Testis (tissue), 5 donors: ENCODE results near the gene SCN3A. TPM values are rescaled to one million over a fixed set of nuclear protein-coding genes. Genes with fewer than 3 reads are reported as not detected.

Experiments
- DNase-seq: peaks from one replicate; pipeline ENCODE4 v3.0.0-alpha.2; 2019
- H3K27ac ChIP-seq, 2 donors: fragments of 200-600 bp; sonication (generic); one replicate each; pipeline ENCODE4 v1.5.1; 2019
- H3K27me3 ChIP-seq: fragments of 200-600 bp; sonication (generic); one replicate; pipeline ENCODE4 v1.5.1; 2019
- H3K36me3 ChIP-seq: fragments of 200-600 bp; sonication (generic); one replicate; pipeline ENCODE4 v1.5.1; 2017; ENCODE audit warnings: low read depth; ENCODE audit errors: missing control alignments
- H3K4me1 ChIP-seq: fragments of 200-600 bp; sonication (generic); one replicate; pipeline ENCODE4 v1.5.1; 2019
- H3K4me3 ChIP-seq, 2 donors: fragments of 200-600 bp; sonication (generic); one replicate each; pipeline ENCODE4 v1.5.1; 2017 to 2019
- H3K9me3 ChIP-seq: fragments of 200-600 bp; sonication (generic); one replicate; pipeline ENCODE4 v1.5.1; 2017
- POLR2A ChIP-seq: fragments of 450-650 bp; IDR thresholded peaks from one replicate; pipeline ENCODE4 v1.6.1; 2017; ENCODE audit warnings: antibody characterized with exemption, mild to moderate bottlenecking, moderate library complexity
- WGBS, 2 donors: methylation state at CpG; one replicate each; pipeline ENCODE4 v1.1.5; 2018; 5-methylcytosine and 5-hydroxymethylcytosine counted together
- intact Hi-C: fragments of 100-400 bp; cut with DNase I; formaldehyde crosslinking; loops from one replicate; pipeline ENCODE4 v1.15.1; 2023; ENCODE audit warnings: low total_unique reads
- long read RNA-seq, 2 donors: transcript quantifications; one replicate each; lab custom pipeline, GENCODE V29; 2026
- polyA plus RNA-seq: library from polyadenylated mRNA; stranded (reverse); fragments of 350-450 nt; fragmentation: Illumina TruSeq; extraction: RNeasy Lipid Tissue Mini Kit (QIAGEN cat#74804); gene quantifications from one replicate; pipeline ENCODE4 v1.2.3, GENCODE V29; 2014; ENCODE audit warnings: low read depth, low replicate concordance; ENCODE audit not compliant: insufficient read depth
- total RNA-seq, 2 donors: library from RNA; depleted of rRNA; stranded (reverse); fragments of >200 nt; gene quantifications; one replicate each; pipeline ENCODE4 v1.2.3, GENCODE V29; 2016
- TF ChIP-seq, protein P1 (sequence below), 3 experiments: fragments of 450-650 bp in 2 of 3; fragments of 200-600 bp in 1 of 3; sonication (generic) in 1 of 3; IDR thresholded peaks; one replicate each; pipeline ENCODE4 v1.5.1; 2016 to 2019; ENCODE audit warnings: antibody characterized with exemption in 3 of 3, mild to moderate bottlenecking in 2 of 3, moderate library complexity in 1 of 3

Gene SCN3A
- total RNA-seq: 1 to 10 TPM; 3.7 to 6.9 TPM
- polyA plus RNA-seq: 6.3 TPM
- long read RNA-seq, donor 1: 0 reads
- long read RNA-seq, donor 2: 0 reads

DNA sequence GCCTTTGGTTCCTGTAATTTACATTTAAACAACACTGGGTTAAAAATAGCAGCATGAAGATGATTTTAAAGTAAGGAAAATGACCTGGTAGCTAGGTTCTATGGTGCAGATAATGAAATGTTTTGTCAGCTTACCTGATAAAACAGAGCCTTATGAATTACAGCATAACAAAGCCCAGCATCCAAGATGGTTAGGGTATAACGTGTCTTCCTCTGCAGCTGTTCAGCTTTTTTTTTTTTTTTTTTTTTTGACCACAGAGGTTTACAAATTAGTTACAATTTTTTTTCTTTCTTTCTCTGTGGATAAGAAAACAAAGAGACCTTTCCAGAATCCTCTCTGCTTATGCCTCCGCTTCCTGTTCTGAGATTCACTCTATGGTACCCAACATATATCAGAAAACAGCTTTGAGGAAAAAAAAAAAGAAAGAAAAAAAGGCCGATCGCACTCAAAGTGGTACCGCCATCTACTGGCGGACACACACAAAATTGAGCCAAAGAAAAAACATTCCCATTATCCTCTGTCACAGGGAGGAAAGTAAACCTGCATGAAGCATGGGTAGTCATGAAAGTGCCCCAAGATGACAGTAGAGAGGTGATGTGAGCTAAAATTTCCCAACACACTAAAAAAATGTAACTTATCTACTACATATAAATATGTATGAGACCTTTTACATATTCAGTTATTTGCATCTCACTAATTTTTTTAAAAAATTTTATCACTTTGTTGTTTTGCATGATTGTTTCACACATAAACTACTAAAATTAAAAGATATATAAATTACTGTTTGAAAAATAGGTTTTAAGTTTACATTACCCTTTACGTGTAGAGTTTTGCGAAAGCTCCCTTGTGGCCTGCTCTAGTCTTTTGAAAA is at the start of gene SCN3A:
Gene SCN3A (minus strand): TSS at position 362 of the 871 bp plus-strand sequence. CDS start 27,656 bp downstream, outside the sequence.
- Histone ChIP-seq H3K9me3 (no peaks in the 10 kb centered on the region), H3K4me3 (no peak within 1 kb of the TSS), H3K36me3 (no peaks in the 10 kb centered on the region), H3K27me3 (no peaks in the 10 kb centered on the region), H3K4me1 (no peaks in the 10 kb centered on the region), H3K27ac (no peak within 1 kb of the TSS)
- TF ChIP-seq POLR2A: no peak
- TF ChIP-seq, protein P1, sequence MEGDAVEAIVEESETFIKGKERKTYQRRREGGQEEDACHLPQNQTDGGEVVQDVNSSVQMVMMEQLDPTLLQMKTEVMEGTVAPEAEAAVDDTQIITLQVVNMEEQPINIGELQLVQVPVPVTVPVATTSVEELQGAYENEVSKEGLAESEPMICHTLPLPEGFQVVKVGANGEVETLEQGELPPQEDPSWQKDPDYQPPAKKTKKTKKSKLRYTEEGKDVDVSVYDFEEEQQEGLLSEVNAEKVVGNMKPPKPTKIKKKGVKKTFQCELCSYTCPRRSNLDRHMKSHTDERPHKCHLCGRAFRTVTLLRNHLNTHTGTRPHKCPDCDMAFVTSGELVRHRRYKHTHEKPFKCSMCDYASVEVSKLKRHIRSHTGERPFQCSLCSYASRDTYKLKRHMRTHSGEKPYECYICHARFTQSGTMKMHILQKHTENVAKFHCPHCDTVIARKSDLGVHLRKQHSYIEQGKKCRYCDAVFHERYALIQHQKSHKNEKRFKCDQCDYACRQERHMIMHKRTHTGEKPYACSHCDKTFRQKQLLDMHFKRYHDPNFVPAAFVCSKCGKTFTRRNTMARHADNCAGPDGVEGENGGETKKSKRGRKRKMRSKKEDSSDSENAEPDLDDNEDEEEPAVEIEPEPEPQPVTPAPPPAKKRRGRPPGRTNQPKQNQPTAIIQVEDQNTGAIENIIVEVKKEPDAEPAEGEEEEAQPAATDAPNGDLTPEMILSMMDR (IDR thresholded peaks at IDR 0.05): peak; percentile 37 to 74 (median 46)
- WGBS, 2 donors: 16 to 28% methylated on average over 8 of the region's 8 CpGs
- intact Hi-C loops: loop anchor here (10.0 kb wide), 1 partner anchor 189 kb away; no protein-coding TSS in a partner anchor
- peak; percentile 47 for DNase-seq

- DNase-seq: no peak
- TF ChIP-seq, protein P1 (IDR thresholded peaks at IDR 0.05): no peak
- Histone ChIP-seq H3K27me3 (no peaks in the 10 kb centered on the region), H3K4me1 (no peaks in the 10 kb centered on the region), H3K27ac (no peak overlapping the region), H3K9me3 (no peaks in the 10 kb centered on the region), H3K36me3 (no peaks in the 10 kb centered on the region), H3K4me3 (no peak overlapping the region)
- intact Hi-C loops: no loop called here
These were observed 49.3 kb upstream of the SCN3A start for GRCh38 chr2:165253178-165253577.

- Histone ChIP-seq H3K4me1 (no peaks in the 10 kb centered on the region), H3K27ac (no peak overlapping the region), H3K27me3 (no peaks in the 10 kb centered on the region), H3K9me3 (no peaks in the 10 kb centered on the region), H3K4me3 (no peak overlapping the region), H3K36me3 (no peaks in the 10 kb centered on the region)
- 84 to 86% methylated on average over 4 of the region's 4 CpGs for WGBS, 2 donors
- intact Hi-C loops: no loop called here
- no peak for DNase-seq
- TF ChIP-seq, protein P1 (IDR thresholded peaks at IDR 0.05): no peak
These were observed 47.5 kb upstream of the SCN3A start for GRCh38 chr2:165251366-165251765.

DNA sequence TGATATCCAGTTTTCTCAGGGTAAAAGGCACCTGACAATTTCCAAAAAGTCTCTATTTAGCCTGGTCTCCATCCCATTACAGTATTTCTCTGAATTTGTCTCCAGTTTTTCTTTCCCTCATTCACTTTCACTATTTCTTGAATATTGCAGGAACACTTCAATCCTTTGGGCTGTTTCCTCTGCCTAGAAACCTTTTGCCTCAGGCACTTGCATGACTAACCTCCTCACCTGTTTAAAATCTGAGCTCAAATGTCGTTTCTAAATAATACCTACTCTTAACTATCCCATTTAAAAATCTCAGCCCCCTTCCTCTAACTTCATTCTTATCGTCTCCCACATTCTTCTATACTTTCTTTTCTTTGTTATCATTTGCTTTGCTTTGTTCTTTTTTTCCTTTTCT is 44.4 kb upstream of the SCN3A start:
- no peak for DNase-seq
- H3K4me3 ChIP-seq: no peak overlapping the region
- H3K27me3 ChIP-seq: no peaks in the 10 kb centered on the region
- H3K9me3 ChIP-seq: no peaks in the 10 kb centered on the region
- WGBS, 2 donors: 73 to 80% methylated on average over 2 of the region's 2 CpGs
- TF ChIP-seq, protein P1 (IDR thresholded peaks at IDR 0.05): no peak
- no peak for TF ChIP-seq POLR2A
- H3K4me1 ChIP-seq: no peaks in the 10 kb centered on the region
- H3K27ac ChIP-seq: no peak overlapping the region
- intact Hi-C loops: no loop called here
- H3K36me3 ChIP-seq: no peaks in the 10 kb centered on the region
